ENCODE measurements around the gene GCNT3.

DNA sequence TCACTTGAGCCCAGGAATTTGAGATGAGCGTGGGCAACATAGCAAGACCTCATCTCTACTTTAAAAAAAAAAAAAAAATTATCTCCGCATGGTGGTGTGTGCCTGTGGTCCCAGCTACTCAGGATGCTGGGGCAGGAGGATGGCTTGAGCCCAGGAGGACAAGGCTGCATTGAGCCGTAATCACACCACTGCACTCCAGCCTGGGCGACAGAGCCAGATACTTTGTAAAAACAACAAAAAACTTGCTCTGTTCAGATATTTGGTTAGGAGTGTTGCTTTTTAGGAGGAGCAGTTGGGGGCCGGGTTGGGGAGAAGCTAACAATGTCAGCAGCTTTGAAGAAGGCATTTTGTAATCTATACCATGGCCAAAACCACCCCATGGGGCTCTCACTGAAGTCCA is 4.1 kb downstream of the GCNT3 start:
- TF ChIP-seq ZNF274 (IDR thresholded peaks at IDR 0.05; ENCODE audit: low read depth, low read length) (no peak), YY1 (IDR thresholded peaks at IDR 0.05; ENCODE audit: insufficient read depth, insufficient read length) (no peak), SUZ12 (IDR thresholded peaks at IDR 0.05; ENCODE audit: extremely low read depth, insufficient read depth, insufficient read length) (no peak)

Measured in NT2/D1 (cell line).